Activated CD4-positive, alpha-beta T cell treated with anti-CD3 and anti-CD28 coated beads, Interleukin-2, amount 50 U/mL, for 4 hours (primary cell): ENCODE measurements around the gene SLC35D3.
"Not testable (repeated sequence)": the region's sequence is repeated elsewhere in the genome, so short reads cannot be mapped to it uniquely, and the experiment has no call there.

Experiments
- DNase-seq, 2 experiments: peaks; one replicate each; pipeline ENCODE4 v3.0.0-alpha.2; 2020

Gene SLC35D3

GRCh38 chr6:136921936-136922684 is at the start of gene SLC35D3:
Gene SLC35D3 (plus strand): TSS chr6:136922301. CDS start chr6:136922429, 128 bp downstream.
- DNase-seq, result no peak

- DNase-seq, result no peak
Measured at GRCh38 chr6:136873748-136874147, 48.4 kb upstream of the SLC35D3 start.

- not testable (repeated sequence) for DNase-seq
Measured at GRCh38 chr6:136876469-136876868, 45.6 kb upstream of the SLC35D3 start.

GRCh38 chr6:136880748-136881460 is 41.2 kb upstream of the SLC35D3 start:
- DNase-seq, result no peak

- no peak for DNase-seq
Measured at GRCh38 chr6:136886091-136886490, 36.0 kb upstream of the SLC35D3 start.

- no peak for DNase-seq
Measured at GRCh38 chr6:136887953-136888352, 34.1 kb upstream of the SLC35D3 start.

- DNase-seq, result no peak
Measured at GRCh38 chr6:136889271-136890193, 32.6 kb upstream of the SLC35D3 start.

- no peak for DNase-seq
Measured at GRCh38 chr6:136890194-136890839, 31.8 kb upstream of the SLC35D3 start.

- DNase-seq, result no peak
Measured at GRCh38 chr6:136890986-136891385, 31.1 kb upstream of the SLC35D3 start.

GRCh38 chr6:136893187-136893586 is 28.9 kb upstream of the SLC35D3 start:
- no peak for DNase-seq

GRCh38 chr6:136895901-136896300 is 26.2 kb upstream of the SLC35D3 start:
- no peak for DNase-seq

GRCh38 chr6:136897071-136897470 is 25.0 kb upstream of the SLC35D3 start:
- DNase-seq, result no peak

GRCh38 chr6:136901212-136901784 is 20.8 kb upstream of the SLC35D3 start:
- no peak for DNase-seq

GRCh38 chr6:136904477-136904876 is 17.6 kb upstream of the SLC35D3 start:
- not testable (repeated sequence) for DNase-seq

- no peak for DNase-seq
Measured at GRCh38 chr6:136914947-136915346, 7.2 kb upstream of the SLC35D3 start.

GRCh38 chr6:136918706-136919105 is 3.4 kb upstream of the SLC35D3 start:
- no peak for DNase-seq

GRCh38 chr6:136920216-136920615 is 1.9 kb upstream of the SLC35D3 start:
- DNase-seq, result no peak

- no peak for DNase-seq
Measured at GRCh38 chr6:136920671-136921380, 1.3 kb upstream of the SLC35D3 start.

GRCh38 chr6:136921381-136921935 is 643 bp upstream of the SLC35D3 start:
- DNase-seq, result no peak

GRCh38 chr6:136922685-136923006 is 545 bp downstream of the SLC35D3 start:
- no peak for DNase-seq
